Posterior cingulate gyrus (tissue), 11 donors: Measurements from ENCODE around the gene RAC3.

Experiments used
- DNase-seq, 10 donors: peaks; one replicate each; pipeline versions ENCODE4 v3.0.0 to v3.0.0-alpha.2; 2020 to 2021; ENCODE audit warnings: mixed read lengths in 3 of 10
- intact Hi-C: fragments of 100-400 bp; cut with DNase I; formaldehyde crosslinking; loops from one replicate; pipeline ENCODE4 v1.15.1; 2023

The RAC3 gene

DNA sequence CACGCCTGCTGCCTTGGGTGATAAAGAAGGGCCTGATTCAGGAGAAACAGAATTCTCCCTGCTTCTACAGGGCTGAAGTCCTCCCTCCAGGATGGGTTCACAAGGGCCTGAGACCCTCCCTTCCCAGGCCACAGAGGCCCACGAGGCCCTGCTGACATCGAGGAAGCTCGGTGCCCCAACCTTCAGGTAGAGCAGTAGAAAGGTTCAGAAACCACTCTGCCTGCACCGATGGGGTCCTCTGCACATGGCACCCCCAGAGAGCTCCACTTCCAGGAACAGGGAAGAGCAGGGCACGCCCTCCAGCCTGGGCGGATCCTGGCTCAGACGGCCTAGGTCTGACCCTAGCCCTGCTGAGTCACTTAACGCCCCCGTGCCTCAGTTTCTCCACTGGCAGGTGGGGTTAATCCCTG lies 9.6 kb upstream of the RAC3 start:
- intact Hi-C loops, result loop anchor here (1.0 kb wide), 1 partner anchor 63 kb away; no protein-coding TSS in a partner anchor
- no peak for DNase-seq

DNA sequence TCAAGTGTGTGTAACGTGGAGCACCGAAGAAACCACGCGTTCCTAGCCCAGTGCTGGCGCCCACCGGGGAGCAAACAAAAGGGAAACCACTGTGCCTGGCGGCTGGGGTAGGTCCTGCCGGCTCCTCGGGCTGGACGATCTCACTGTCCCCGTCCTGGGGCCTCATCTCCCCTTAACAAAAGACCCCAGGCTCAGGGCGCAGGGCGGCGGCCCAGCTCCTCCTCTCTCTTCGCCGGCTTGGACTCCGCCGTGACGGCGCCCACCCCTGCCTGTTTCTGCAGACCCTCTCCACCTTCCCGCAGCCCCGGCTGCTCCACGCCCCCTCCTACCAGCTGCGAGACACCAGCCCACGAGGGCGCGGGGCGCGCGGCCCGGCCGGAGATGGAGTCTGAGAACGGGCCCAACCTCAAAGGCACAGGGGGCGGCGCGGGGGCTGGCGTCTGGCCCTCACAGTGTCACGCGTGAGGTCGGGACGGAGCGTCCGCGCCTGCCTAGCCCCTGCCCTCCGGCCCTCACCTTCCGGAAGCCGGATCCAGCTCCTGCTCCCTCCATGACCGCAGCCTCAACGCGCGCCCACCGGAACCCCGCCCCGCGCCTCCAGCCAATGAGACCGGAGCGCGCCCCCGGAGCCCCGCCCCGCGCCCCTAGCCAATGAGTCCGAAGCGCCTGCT lies 9.0 kb upstream of the RAC3 start, which contains the start of gene CENPX:
TSS of gene CENPX (minus strand) at position 569 of the 671 bp plus-strand sequence. CDS start at position 552, 17 bp downstream.
- intact Hi-C loops, result no loop called here

DNA sequence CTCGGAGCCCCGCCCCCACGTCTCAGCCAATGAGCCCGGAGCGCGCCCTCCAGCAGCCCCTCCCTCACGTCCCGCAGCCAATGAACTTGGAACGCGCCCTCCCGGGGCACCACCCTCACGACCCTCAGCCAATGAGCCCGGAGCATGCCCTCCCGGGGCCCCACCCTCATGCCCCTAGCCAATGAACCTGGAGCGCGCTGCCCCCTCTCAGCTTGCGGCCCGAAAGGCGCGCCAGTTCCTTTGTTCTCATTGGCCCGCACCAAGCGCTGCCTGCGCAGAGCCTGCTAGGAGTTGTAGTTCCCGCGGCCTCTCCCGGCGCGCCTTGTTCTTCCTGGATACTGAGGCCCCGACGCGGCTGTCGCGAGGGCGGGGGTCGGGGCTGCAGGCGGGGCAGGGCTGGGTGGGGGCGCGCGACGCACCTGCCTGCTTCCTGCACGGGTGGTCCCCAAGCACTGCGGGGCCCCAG lies 8.5 kb upstream of the RAC3 start, which contains the start of gene LRRC45:
TSS of gene LRRC45 (plus strand) at position 325 of the 466 bp plus-strand sequence. CDS start 339 bp downstream, outside the sequence.
- DNase-seq, result peak; percentile 99 to 100 (median 100)
- intact Hi-C loops, result no loop called here

More for the DNA sequence above, 9.0 kb upstream of the RAC3 start, which contains the start of gene CENPX:
- no peak for DNase-seq

DNA sequence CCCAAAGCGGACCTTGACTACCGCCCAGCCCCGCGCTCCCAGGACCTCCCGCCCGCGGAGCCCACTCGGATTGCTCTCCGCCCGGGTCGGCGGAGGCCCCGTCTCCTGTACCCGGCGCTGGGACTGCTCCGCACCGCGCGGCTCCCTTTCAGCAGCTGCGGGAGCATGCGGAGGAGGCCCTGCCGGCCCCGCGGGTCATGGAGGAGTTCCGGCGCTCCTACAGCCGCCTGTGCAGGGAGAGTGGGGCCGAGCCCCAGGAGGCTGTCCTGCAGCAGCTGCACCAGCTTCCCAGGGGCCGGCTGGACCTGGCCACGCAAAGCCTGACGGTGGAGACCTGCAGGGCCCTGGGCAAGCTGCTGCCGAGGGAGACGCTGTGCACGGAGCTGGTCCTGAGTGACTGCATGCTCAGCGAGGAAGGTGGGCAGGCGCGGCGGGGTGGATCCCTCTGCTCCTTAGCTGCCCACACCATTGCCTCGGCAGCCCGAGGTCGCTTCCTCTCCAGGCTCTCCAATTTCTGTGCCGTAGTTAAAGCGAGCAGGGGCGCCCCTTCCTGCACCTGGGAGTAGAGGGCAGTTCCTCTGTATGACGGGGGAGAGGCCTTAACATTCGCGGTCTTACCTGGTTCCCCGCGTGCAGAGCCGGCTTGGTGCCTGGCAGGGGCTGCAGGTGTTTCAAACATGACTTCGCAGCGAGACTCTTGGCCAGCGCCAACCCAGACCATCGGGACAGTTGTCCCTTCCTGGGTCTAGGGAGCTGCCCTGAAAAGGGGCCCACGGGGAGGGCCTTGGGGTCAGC lies 7.8 kb upstream of the RAC3 start:
- intact Hi-C loops, result no loop called here

DNA sequence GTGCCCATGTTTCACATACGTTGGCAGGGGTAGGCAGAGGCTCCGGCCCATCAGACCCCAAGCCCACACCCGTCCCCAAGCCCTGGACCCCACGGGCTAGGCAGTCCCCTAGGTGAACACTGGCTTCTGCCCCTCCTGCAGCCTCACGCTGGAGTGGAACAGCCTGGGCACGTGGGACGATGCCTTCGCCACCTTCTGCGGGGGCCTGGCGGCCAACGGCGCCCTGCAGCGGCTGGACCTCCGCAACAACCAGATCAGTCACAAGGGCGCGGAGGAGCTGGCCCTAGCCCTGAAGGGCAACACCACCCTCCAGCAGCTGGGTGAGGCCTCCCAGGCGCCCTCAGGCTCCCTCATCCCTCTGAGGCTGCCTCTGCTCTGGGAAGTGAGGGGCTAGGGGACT lies 6.6 kb upstream of the RAC3 start:
- intact Hi-C loops, result no loop called here

More for the DNA sequence above, 7.8 kb upstream of the RAC3 start:
- DNase-seq, result no peak

DNA sequence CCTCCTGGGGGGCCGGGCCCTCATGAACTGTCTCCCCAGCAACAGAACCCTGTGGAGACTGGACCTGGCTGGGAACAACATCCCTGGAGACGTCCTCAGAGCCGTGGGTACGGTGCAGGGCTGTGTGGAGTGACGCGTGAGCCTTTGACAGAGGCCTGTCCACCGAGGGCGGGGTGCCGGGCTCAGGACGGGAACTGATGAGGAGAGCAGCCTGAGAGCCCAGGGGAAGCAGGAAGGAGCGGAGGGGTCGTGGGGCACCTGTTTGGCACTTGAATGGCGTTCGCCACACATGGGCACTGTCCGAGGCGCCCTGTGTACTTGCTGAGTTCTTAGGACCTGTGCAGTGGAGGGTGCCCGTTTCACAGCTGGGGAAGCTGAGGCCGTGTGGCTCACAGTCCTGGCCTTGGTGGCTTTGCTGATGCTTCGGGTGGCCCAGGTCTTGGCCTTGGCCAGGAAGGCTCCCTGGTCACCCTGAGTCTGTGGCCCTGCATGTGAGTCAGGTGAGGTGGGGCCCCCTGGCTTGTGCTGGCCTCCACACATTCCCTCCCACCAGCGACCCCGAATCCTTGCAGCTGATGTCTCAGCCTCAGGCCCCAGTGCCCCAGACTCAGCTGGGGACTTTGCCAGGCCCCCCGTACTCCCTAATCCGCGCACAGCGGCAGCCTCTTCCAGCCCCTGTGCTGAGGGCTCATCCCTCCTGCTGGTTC lies 5.9 kb upstream of the RAC3 start:
- intact Hi-C loops, result no loop called here
- no peak for DNase-seq

More for the DNA sequence above, 6.6 kb upstream of the RAC3 start:
- DNase-seq, result no peak

DNA sequence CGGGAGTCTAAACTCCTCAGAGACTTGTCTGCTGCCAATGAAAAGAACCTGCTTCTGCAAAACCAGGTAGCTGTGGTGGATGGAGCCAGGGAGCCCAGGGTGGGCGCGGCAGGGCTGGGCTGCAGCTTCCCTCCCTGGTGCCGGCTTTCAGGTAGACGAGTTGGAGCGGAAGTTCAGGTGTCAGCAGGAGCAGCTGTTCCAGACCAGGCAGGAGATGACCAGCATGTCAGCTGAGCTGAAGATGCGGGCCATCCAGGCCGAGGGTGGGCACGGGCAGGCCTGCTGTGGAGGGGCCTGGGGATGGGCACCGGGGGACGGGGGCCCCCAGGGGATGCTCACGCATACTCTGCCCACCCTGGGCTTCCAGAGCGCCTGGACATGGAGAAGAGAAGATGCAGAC lies 3.2 kb upstream of the RAC3 start:
- intact Hi-C loops, result no loop called here
- no peak for DNase-seq

DNA sequence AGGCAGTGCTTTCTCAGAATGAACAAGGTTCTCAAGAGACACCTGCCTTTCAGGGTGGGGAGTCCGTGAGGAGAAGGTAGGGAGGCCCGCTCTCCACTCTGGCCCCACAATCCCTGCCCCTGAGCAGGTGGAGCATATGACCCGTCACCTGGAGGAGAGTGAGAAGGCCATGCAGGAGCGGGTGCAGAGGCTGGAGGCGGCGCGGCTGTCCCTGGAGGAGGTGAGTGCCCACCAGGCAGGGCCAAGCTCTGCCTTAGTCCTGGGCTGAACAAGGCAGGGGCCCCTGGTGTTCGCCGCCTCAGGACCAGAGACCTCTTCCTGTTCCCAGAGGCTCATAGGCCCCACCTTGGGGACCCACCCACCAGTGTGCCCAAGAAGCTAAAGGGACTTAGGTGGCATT lies 2.5 kb upstream of the RAC3 start:
- no peak for DNase-seq
- intact Hi-C loops, result no loop called here

DNA sequence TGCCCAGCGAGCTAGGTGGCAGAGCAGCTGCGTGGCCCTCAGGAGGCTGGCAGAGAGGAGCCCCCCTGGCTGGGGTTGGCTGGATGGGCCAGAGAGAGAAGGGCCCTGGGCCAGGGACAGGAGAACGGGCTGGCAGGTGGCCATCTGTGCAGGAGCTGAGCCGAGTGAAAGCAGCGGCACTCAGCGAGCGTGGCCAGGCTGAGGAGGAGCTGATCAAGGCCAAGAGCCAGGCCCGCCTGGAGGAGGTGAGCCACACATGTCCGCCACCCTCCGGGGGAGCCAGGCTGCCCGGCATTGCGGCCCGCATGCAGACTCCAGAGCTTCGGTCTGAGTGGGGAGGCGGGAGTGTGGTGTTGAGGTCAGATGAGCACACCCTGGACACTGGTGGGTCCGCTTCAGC lies 2.1 kb upstream of the RAC3 start:
- intact Hi-C loops, result no loop called here
- no peak for DNase-seq

DNA sequence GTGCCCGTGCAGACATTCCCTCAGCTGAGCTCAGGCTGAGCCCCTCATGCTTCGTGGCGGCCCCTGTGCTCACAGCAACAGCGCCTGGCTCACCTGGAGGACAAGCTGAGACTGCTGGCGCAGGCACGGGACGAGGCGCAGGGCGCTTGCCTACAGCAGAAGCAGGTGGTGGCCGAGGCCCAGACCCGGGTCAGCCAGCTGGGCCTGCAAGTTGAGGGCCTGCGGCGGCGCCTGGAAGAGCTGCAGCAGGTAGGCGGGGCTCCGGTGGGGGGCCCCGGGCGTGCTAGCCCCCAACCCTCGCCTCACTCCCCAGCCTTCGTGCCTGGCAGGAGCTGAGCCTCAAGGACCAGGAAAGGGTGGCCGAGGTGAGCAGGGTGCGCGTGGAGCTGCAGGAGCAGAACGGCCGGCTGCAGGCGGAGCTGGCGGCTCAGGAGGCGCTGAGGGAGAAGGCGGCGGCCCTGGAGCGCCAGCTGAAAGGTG lies 1.4 kb upstream of the RAC3 start:
- intact Hi-C loops, result loop anchor here (1.0 to 5.0 kb wide), 2 partner anchors 67 to 124 kb away; partner anchors contain the start of gene FASN
- DNase-seq, result no peak

DNA sequence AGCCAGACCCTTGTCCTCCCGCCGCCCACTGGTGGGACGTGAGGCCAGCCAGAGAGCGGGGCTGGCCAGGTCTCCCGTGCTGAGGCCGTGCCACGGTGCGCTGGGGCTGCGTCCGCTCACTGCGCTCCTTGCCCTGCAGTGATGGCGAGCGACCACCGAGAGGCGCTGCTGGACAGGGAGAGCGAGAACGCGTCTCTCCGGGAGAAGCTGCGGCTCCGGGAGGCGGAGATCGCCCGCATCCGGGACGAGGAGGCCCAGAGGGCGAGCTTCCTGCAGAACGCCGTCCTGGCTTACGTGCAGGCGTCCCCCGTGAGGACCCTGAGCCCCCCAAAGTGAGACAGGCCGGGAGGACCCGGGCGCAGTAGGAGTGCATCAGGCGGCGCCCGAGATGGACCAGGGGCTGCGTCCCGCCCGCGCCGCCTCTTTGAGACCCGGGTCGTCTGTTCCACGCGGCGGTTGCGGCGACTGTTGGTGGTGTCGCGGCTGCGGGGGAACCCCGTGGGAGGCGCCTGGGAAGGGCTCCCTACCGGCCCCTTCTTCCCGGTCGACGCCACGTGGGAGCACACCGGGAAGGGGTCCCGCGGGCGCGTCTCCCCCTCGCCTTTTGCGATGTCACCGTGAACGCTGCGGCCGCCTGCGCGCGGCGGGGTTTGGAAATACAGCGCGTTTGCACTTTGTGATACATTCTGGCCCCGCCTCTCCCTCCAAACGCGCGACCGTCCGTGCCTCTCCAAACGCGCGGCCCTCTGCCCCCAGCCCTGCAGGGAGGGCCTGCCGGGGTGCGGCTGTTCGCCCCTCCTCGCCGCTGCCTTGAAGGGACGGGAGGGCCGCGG lies 792 bp upstream of the RAC3 start:
- intact Hi-C loops, result loop anchor here (1.0 to 5.0 kb wide), 2 partner anchors 67 to 124 kb away; partner anchors contain the start of gene FASN
- peak; percentile 80 to 98 (median 86) for DNase-seq

DNA sequence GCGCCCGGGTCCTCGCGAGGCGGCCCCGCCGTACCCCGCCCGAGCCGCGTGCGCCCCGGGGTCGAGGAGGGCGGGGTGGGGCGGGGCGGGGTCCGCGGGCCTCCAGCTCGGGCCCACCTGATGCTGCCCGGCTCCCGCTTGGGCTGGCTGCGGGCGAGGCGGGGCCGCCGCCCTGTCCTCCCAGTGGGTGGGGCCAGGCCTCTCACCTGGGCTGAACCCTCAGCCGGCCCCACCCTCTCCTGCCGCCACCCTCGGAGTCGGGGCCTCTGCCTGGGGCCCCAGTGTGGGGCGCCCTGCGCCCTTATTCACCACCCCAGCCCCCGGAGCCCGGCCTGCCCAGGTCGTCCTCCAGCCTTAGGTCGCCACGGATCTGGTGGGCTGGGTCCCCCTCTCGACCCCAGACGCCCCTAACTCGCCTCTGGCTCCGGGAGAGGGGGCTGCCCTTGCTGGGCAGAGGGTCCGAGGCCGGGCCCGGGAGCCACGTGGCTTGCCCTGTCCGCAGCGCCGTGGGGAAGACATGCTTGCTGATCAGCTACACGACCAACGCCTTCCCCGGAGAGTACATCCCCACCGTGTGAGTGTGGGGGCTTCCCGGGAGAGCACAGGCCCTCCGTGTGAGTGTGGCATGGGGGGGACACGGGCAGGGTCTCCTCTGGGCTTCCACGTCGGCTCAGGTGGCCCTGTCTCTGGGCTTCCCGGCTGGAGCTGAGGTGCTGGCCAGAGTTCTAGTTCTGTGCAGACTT lies 578 bp downstream of the RAC3 start:
- intact Hi-C loops, result loop anchor here (5.0 kb wide), 1 partner anchor 65 kb away; the partner anchor contains the start of gene FASN
- no peak for DNase-seq

DNA sequence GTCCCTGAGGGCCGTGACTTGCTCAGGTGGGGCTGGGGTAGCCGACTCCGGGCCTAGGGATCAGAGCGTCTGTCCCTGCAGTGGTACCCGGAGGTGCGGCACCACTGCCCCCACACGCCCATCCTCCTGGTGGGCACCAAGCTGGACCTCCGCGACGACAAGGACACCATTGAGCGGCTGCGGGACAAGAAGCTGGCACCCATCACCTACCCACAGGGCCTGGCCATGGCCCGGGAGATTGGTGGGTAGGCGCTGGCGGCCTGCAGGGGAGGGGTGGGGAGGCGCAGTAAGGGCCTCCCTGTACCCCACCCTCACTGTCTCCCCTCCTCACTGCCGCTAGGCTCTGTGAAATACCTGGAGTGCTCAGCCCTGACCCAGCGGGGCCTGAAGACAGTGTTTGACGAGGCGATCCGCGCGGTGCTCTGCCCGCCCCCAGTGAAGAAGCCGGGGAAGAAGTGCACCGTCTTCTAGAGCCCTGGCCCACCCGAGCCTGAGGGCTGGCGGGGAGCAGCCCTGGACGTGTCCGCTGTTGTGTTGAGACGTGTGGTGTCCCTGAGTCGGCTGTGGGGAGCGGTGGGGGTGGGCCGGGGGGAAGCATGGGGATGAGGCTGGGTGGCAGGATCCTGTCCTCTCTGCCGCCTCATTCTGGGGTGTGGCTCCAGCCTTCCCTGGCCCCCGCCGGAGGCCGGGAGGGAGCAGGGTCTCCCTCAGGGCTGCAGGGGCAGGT lies 2.0 kb downstream of the RAC3 start:
- DNase-seq, result no peak
- intact Hi-C loops, result loop anchor here (5.0 kb wide), 1 partner anchor 64 kb away; the partner anchor contains the start of gene FASN

DNA sequence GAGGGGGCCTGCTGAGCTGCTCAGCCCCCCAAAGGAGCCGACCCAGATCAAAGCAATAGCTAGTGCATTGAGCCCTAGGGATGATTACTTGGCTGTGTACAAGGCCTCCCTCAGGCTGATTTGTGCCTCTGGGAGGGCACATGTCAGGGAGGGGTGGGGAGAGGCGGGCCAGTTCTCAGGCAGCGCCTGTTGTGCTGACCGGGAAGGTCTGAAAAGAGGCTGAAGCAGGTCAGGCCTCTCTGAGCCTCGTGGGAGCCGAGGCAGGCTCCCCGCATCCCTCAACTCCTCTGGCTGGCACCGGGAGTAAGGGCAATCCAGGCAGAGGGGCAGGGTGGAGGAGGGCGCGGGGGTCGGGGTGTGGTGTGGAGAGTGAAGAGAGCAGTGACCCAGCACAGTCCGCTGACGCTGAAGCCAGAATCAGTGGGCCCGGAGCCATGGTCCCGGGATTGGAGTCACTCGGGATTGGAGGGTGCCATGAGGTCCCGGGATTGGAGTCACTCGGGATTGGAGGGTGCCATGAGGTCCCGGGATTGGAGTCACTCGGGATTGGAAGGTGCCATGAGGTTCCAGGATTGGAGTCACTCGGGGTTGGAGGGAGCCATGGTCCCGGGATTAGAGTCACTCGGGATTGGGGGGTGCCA lies 3.0 kb downstream of the RAC3 start:
- intact Hi-C loops, result loop anchor here (5.0 kb wide), 1 partner anchor 63 kb away; the partner anchor contains the start of gene FASN
- no peak for DNase-seq

DNA sequence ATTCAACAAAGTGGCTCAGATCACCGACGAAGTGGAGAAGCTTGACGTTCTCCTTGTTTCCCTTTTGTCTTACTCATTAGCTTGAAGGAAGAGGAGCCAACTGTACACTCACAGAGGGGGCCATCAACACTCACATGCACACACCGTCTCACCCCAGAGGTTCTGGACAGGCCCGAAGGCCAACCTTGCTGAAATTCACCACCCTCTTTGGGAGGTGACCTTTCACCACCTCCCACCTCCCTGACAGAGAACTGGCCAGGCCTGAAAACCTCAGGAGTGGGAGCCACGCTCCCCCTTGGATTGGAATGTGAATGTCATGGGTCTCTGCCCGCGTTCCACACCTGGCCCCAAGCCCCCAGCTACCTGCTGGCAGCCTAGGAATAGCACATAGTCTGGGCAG lies 4.0 kb downstream of the RAC3 start:
- DNase-seq, result no peak
- intact Hi-C loops, result no loop called here

DNA sequence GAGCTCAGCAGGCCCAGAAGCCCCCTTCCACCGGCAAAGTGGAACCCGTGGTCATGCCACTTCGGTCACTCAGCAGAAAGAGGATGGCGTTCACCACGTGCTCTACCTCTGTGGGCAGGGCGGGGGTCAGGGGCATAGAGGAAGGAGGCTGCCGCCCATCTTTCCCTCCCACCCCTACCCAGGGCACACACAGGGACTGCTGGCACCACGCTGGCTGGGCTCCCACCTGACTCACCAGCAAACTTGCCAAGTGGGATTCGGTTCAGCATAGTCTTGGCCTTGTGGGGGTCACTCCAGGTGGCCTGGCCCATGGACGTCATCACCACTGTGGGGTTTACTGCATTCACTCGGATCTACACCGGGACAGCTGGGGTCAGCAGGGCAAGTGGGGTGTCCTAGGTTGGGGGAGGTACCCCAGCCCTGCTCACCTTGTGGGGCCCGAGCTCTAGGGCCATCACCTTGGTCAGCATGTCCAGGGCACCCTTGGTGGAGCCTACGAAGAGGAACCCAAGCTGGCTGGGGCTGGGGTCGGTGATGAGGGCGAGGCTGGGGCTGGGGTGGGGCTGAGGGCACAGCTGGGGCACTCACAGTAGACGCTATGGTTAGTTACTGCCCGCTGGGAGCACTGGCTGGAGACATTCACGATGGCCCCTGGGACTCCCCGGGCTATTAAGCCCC lies 4.6 kb downstream of the RAC3 start:
- intact Hi-C loops, result no loop called here
- DNase-seq, result no peak

DNA sequence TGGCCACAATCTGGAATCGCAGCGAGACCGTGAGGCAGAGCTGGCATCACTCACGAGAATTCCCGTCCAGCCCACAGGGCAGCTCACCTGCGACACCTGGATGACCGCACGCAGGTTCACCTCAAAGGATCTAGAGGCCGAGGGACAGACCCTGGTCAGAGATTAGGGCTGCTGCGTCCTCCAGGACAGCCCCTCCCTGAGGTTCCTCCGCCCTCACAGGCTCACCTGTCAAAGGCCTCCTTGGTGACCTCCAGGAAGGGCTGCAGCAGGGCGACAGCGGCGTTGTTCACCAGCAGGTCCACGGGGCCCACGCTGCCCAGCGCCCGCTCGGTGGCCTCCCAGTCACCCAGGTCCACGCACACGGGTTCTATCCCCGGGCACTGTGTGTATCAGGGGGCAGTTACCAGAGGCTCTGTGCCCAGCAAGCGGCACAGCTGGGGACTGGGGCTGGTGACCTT lies 5.2 kb downstream of the RAC3 start:
- no peak for DNase-seq
- intact Hi-C loops, result no loop called here
